Thoracic aorta (tissue), 2 donors: ENCODE results near the gene UNC50. TPM values are rescaled to one million over a fixed set of nuclear protein-coding genes. Genes with fewer than 3 reads are reported as not detected.
"Not testable (repeated sequence)": the region's sequence is repeated elsewhere in the genome, so short reads cannot be mapped to it uniquely, and the experiment has no call there.

Source experiments
- ATAC-seq: fragments of 150-250 bp; one replicate; pipeline ENCODE4 v1.8.0; 2017; ENCODE audit warnings: low read depth; ENCODE audit not compliant: insufficient number of reproducible peaks, low FRiP score
- DNase-seq: peaks from one replicate; pipeline ENCODE4 v3.0.0-alpha.2; 2020; ENCODE audit warnings: low spot score
- H3K27ac ChIP-seq, 2 donors: fragments of 200-600 bp; sonication (generic); 1 replicate in 1 of 2; 2 replicates in 1 of 2; pipeline ENCODE4 v1.5.1; 2016; ENCODE audit warnings: mild to moderate bottlenecking in 2 of 2, moderate library complexity in 2 of 2
- H3K27me3 ChIP-seq: fragments of 200-600 bp; sonication (generic); replicated peaks from 2 replicates; pipeline ENCODE4 v1.6.0; 2016; ENCODE audit warnings: mild to moderate bottlenecking; ENCODE audit not compliant: insufficient read depth
- H3K36me3 ChIP-seq: fragments of 200-600 bp; sonication (generic); one replicate; pipeline ENCODE4 v1.5.1; 2016
- H3K4me1 ChIP-seq, 2 donors: fragments of 200-600 bp; sonication (generic); 1 replicate in 1 of 2; 2 replicates in 1 of 2; pipeline versions ENCODE4 v1.5.1 to v1.6.0; 2016; ENCODE audit warnings: low read depth in 2 of 2, mild to moderate bottlenecking in 1 of 2; ENCODE audit not compliant: control insufficient read depth in 1 of 2
- H3K4me3 ChIP-seq: fragments of 200-600 bp; sonication (generic); 2 replicates; pipeline ENCODE4 v1.5.1; 2016; ENCODE audit warnings: mild to moderate bottlenecking
- H3K9me3 ChIP-seq: fragments of 200-600 bp; sonication (generic); 2 replicates; pipeline ENCODE4 v1.5.1; 2016
- total RNA-seq, 2 donors: library from RNA; depleted of rRNA; stranded (reverse); fragments of >200 nt; gene quantifications; one replicate each; pipeline versions ENCODE4 v1.1.0 to v1.2.3, GENCODE V29; 2016
- TF ChIP-seq, protein P1 (sequence below): fragments of 200-600 bp; sonication (generic); IDR thresholded peaks from one replicate; pipeline ENCODE4 v1.5.1; 2019; ENCODE audit warnings: antibody characterized with exemption

Gene UNC50
- total RNA-seq, 2 donors from 2014 or later = 32.6 to 38.2 TPM

DNA sequence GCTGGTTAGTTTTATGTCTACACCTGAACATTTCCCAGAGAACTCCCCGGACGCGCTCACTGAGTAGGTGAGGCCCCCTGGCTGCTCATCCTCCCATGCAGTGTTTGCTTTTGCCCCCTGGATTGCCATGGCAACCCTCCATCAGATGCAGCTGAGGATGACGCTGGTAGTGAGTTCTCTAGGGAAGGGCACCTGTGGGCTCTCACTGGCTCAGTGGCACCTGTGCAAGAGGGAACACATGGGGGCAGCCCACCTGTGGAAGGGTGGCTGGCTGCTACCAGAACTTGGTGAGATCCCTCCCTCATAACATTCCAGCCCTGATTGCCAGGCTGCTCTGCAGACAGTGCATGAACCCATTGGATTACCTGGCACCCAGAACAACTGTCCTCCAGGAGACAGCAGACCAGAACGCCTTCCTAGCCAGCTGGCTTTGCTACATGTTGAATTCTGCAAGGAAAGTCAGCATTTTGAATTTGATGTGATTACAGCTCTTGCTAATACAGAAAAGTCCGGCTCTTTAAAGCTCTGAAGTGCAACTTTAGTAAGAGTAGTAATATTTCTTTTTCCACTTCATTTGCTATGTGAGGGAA lies 21.7 kb upstream of the UNC50 start:
- Histone ChIP-seq H3K4me3 (no peak overlapping the region), H3K9me3 (no peaks in the 10 kb centered on the region), H3K36me3 (peaks cover 3% of the 10 kb centered on the region), H3K27ac (no peak overlapping the region), H3K27me3 (no peaks in the 10 kb centered on the region), H3K4me1 (no peaks in the 10 kb centered on the region)
- DNase-seq = no peak
- TF ChIP-seq, protein P1, sequence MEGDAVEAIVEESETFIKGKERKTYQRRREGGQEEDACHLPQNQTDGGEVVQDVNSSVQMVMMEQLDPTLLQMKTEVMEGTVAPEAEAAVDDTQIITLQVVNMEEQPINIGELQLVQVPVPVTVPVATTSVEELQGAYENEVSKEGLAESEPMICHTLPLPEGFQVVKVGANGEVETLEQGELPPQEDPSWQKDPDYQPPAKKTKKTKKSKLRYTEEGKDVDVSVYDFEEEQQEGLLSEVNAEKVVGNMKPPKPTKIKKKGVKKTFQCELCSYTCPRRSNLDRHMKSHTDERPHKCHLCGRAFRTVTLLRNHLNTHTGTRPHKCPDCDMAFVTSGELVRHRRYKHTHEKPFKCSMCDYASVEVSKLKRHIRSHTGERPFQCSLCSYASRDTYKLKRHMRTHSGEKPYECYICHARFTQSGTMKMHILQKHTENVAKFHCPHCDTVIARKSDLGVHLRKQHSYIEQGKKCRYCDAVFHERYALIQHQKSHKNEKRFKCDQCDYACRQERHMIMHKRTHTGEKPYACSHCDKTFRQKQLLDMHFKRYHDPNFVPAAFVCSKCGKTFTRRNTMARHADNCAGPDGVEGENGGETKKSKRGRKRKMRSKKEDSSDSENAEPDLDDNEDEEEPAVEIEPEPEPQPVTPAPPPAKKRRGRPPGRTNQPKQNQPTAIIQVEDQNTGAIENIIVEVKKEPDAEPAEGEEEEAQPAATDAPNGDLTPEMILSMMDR = no peak
- ATAC-seq = no peak

DNA sequence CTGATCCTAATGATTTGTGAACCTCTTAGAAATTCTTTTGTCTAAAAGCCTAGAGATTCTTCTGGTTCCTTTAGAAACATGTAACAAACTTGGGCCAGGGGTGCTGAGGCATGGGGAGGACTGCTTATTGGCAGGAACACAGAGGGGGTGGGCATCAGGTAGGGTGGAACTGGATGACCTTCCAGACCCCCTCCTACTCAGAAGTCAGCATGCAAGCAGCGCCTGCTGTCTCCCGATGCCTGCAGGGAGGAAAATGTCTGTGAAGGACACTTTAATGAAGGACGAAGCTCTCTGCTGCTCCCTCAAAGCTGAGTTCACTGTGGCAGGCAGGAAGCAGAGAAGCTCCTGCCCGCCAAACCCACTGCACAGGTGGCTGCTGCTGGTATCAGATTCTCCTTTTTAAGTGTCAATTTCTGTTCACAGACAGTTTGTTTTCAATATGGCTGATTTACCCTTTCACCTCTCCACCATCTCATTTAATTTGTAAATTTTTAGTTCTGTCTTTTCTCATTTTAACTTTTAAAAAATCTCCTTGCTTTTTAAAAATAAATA lies 19.4 kb upstream of the UNC50 start:
- Histone ChIP-seq H3K9me3 (no peaks in the 10 kb centered on the region), H3K27ac (no peak overlapping the region), H3K27me3 (no peaks in the 10 kb centered on the region), H3K36me3 (peaks cover 2% of the 10 kb centered on the region), H3K4me3 (no peak overlapping the region), H3K4me1 (no peaks in the 10 kb centered on the region)
- DNase-seq (no peak), ATAC-seq (no peak)
- TF ChIP-seq, protein P1 = no peak

DNA sequence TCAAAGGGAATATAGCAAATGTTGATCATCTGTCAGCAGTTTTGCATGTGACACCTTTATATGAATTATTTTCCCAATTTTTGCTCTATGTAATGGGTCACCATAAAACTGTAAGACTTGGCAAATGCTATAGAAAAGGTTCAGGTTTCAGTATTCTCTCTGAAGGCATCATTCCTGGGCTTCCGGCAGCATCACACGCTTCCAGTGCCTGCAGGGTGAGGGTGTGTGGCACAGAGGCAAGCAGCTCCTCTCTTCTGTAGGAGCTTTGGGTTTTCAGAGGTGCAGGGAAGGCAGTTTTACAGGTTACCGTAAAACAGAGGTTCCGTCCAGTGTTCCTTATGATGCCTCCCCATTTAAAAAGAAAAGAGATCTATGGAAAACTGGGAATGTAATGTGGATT lies 18.9 kb upstream of the UNC50 start:
- Histone ChIP-seq H3K36me3 (no peaks in the 10 kb centered on the region), H3K4me3 (no peak overlapping the region), H3K4me1 (no peaks in the 10 kb centered on the region), H3K27ac (no peak overlapping the region), H3K27me3 (no peaks in the 10 kb centered on the region), H3K9me3 (no peaks in the 10 kb centered on the region)
- no peak for DNase-seq
- TF ChIP-seq, protein P1 = no peak
- ATAC-seq = no peak

DNA sequence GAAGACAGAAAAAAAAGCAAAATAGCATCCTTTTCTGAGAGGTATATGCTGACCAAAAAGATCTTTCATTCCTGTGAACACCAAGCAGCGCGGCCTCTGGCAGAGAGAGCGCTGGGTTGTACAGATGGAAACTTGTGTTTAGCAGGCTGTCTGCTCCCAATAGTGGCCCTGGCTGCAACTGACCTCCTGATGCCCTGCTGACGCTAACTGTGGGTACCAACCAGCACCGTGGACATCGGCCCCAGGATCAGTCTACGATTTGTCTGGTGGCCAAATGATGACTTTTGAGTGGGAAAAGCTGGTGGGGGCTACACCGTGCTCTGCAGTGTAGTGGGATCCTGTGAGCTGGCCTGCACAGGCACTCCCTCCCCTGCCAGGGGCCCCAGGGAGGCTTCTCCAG lies 15.8 kb upstream of the UNC50 start:
- TF ChIP-seq, protein P1 = no peak
- Histone ChIP-seq H3K27ac (no peak overlapping the region), H3K27me3 (no peaks in the 10 kb centered on the region), H3K4me3 (no peak overlapping the region), H3K4me1 (no peaks in the 10 kb centered on the region), H3K9me3 (no peaks in the 10 kb centered on the region), H3K36me3 (no peaks in the 10 kb centered on the region)
- no peak for DNase-seq
- ATAC-seq = no peak

DNA sequence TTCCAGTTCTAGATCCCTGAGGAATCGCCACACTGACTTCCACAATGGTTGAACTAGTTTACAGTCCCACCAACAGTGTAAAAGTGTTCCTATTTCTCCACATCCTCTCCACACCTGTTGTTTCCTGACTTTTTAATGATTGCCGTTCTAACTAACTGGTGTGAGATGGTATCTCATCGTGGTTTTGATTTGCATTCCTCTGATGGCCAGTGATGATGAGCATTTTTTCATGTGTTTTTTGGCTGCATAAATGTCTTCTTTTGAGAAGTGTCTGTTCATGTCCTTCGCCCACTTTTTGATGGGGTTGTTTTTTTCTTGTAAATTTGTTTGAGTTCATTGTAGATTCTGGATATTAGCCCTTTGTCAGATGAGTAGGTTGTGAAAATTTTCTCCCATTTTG lies 13.7 kb upstream of the UNC50 start:
- DNase-seq, H3K27ac ChIP-seq, H3K27me3 ChIP-seq, H3K4me1 ChIP-seq, ATAC-seq, H3K36me3 ChIP-seq, H3K4me3 ChIP-seq, H3K9me3 ChIP-seq: not testable (repeated sequence)
